Activated naive CD8-positive, alpha-beta T cell (primary cell): ENCODE results near the gene BRDT.
"Not testable (repeated sequence)": the region's sequence is repeated elsewhere in the genome, so short reads cannot be mapped to it uniquely, and the experiment has no call there.

Experiments
- H3K27ac Mint-ChIP-seq: one replicate; pipeline ENCODE4 v1.8.0; 2021; ENCODE audit warnings: mixed read lengths
- H3K27me3 Mint-ChIP-seq: one replicate; pipeline ENCODE4 v1.8.0; 2021; ENCODE audit warnings: mixed read lengths
- H3K36me3 Mint-ChIP-seq: one replicate; pipeline ENCODE4 v1.8.0; 2021; ENCODE audit warnings: mixed read lengths
- H3K4me1 Mint-ChIP-seq: one replicate; pipeline ENCODE4 v1.8.0; 2021; ENCODE audit warnings: low read depth, mixed read lengths
- H3K4me3 Mint-ChIP-seq: one replicate; pipeline ENCODE4 v1.8.0; 2021; ENCODE audit warnings: mild to moderate bottlenecking, mixed read lengths
- H3K9me3 Mint-ChIP-seq: one replicate; pipeline ENCODE4 v1.8.0; 2021; ENCODE audit warnings: low read depth, mixed read lengths

Gene BRDT

DNA sequence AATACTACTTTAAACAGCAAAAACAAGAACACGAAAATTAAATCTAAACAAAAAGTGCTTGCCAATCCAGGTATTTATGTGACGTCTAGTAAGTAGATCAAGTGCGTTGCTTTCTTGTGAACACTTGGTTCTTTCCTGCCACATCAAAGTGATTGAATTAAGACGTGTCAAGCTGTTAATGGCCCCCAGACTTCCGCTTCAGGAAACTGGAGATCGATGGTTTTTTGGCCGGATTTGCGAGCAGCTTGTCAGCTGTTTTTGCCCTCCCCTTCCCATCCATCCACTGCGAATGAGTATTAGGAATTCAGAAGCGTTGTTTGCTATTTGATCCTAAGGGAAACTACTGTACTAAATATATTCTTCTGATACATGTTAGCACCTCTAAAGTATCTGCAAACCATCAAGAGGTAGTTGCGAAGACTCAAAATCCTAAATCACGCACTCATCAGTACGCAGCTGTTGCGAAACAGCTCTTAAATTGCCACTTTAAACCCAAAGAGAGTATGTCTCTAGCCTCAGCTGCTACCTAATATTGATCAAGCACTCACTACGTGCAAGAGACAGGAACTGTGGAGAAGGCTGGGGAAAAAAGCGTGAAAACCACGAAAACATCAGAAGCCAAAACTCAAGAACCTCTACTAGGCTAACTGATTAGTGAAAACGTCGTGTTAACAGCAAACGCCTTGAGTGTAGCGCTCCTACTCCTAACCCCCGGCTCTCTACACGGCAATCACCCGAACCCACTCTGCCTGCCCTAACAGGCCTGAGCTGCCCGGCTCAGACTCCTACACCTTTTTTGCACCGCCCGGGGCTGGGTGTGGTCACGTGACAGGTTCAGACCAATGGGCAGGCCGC is 473 bp upstream of the BRDT start:
- Mint-ChIP-seq H3K27ac (no peak overlapping the region), H3K36me3 (no peaks in the 10 kb centered on the region), H3K9me3 (peaks cover 8% of the 10 kb centered on the region), H3K4me3 (peak overlapping the region; percentile 55), H3K4me1 (peaks cover 10% of the 10 kb centered on the region), H3K27me3 (no peaks in the 10 kb centered on the region)

DNA sequence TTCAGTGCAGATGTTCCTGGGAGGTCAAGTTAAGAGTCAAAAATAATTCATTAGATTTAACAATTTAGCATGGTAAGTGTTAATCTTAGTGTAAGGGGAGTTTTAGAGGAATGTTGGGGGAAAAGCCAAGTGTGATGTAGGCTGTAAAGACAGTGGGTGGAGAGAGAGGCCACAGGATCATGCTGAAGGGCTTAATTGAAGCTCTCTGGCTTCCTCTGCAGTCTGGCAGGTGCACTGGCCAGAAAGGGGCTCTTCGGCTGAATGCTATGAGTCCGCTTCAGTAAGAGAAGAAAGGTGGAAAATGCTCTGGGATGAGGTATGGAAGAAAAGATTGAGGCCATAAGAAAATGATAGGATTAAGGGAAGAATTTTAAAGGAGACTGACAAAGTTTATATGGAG is 3.0 kb downstream of the BRDT start:
- Mint-ChIP-seq H3K27me3 (no peaks in the 10 kb centered on the region), H3K9me3 (peaks cover 8% of the 10 kb centered on the region), H3K27ac (no peak overlapping the region), H3K36me3 (no peaks in the 10 kb centered on the region), H3K4me3 (no peak overlapping the region), H3K4me1 (peaks cover 10% of the 10 kb centered on the region)

DNA sequence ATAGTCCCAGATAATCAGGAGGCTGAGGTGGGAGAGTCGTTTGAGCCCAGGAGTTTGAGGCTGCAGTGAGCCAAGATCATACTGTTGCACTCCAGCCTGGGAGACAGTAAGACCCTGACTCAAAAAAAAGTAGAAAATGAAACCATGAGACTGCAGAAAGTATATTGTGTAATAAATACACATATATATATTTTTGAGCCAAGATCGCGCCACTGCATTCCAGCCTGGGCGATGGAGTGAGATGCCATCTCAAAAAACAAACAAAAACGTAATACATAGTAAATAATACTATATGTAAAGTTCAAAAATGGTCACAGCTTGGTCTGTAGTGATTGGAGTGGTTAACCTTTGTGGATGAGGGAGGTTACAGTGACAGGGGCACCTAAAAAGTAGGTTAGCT is 9.7 kb downstream of the BRDT start:
- Mint-ChIP-seq H3K4me3 (no peak overlapping the region), H3K9me3 (no peaks in the 10 kb centered on the region), H3K27ac (no peak overlapping the region), H3K36me3 (no peaks in the 10 kb centered on the region), H3K27me3 (peaks cover 2% of the 10 kb centered on the region), H3K4me1 (no peaks in the 10 kb centered on the region)

DNA sequence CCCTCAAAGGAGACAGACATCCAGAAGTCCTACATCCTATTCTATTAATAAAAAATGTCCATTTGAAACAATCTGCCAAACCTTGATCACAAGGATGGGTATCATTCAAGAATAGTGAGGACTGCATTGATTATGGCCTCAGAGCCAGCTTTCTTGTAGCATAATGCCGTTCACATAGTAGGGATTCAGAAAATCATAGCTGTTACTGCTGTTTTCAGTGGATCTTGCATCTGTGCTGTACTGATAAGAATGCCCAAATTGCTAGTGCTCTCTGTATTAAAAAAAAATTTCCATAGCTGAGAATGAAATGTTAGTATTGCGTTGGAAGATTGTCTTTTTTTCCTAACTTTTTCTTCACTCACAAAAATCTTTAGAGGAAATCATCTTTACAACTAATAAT is 19.1 kb downstream of the BRDT start:
- H3K36me3 Mint-ChIP-seq = no peaks in the 10 kb centered on the region
- no peaks in the 10 kb centered on the region for H3K4me1 Mint-ChIP-seq
- peaks cover 2% of the 10 kb centered on the region for H3K27me3 Mint-ChIP-seq
- H3K4me3 Mint-ChIP-seq = no peak overlapping the region
- H3K27ac Mint-ChIP-seq = no peak overlapping the region
- H3K9me3 Mint-ChIP-seq = peaks cover 4% of the 10 kb centered on the region

DNA sequence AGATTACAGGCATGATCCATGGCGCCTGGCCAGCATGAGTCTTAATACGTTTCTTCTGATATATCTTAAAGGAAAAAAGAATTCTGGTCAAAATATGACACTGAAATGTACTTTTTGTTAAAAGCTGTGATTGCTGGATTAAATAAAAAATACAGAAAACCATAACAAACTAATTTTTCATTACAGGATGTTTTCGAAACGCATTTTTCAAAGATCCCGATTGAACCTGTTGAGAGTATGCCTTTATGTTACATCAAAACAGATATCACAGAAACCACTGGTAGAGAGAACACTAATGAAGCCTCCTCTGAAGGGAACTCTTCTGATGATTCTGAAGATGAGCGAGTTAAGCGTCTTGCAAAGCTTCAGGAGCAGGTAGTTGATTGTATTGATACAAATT is 30.2 kb downstream of the BRDT start:
- H3K4me1 Mint-ChIP-seq = no peaks in the 10 kb centered on the region
- H3K9me3 Mint-ChIP-seq = no peaks in the 10 kb centered on the region
- H3K4me3 Mint-ChIP-seq = no peak overlapping the region
- H3K36me3 Mint-ChIP-seq = no peaks in the 10 kb centered on the region
- H3K27me3 Mint-ChIP-seq = peaks cover 3% of the 10 kb centered on the region
- H3K27ac Mint-ChIP-seq = no peak overlapping the region

DNA sequence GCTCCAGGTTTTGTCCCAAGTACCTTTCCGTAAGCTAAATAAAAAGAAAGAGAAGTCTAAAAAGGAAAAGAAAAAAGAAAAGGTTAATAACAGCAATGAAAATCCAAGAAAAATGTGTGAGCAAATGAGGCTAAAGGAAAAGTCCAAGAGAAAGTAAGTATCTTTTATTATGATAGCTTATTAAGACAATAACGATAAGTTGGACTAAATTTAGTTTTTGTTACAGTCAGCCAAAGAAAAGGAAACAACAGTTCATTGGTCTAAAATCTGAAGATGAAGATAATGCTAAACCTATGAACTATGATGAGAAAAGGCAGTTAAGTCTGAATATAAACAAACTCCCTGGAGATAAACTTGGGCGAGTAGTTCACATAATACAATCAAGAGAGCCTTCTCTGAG is 31.5 kb downstream of the BRDT start:
- Mint-ChIP-seq H3K4me3 (no peak overlapping the region), H3K27ac (no peak overlapping the region), H3K27me3 (peaks cover 3% of the 10 kb centered on the region), H3K9me3 (no peaks in the 10 kb centered on the region), H3K36me3 (no peaks in the 10 kb centered on the region), H3K4me1 (no peaks in the 10 kb centered on the region)

DNA sequence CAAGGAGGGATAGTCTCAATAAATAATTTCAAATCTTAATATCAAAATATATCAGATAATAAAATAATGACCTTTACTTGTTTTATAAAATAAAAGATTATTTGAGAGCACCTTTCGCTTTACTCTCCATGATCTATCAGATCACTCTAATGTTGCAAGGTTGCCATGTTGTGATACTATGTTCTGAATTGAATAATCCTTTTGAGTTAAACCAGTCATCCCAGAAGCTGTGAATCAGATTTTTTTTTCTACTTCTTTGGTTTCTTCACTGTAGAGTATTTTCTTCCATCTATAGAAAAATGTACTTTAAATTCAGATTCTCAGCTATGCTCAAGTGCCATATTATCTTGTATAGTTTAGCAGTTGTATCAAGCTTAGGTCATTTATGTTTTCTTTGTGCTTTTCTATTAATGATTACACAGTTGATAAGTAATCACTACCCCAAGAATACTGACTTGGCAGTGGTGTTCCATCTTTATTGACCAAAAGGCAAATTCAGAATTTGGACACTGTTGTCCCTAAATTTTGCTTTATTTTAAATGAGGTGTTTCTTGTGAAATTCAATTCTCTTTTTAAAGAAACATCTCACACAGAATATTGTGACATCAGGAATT is 32.9 kb downstream of the BRDT start:
- Mint-ChIP-seq H3K27me3 (peaks cover 3% of the 10 kb centered on the region), H3K9me3 (no peaks in the 10 kb centered on the region), H3K4me3 (no peak overlapping the region)

DNA sequence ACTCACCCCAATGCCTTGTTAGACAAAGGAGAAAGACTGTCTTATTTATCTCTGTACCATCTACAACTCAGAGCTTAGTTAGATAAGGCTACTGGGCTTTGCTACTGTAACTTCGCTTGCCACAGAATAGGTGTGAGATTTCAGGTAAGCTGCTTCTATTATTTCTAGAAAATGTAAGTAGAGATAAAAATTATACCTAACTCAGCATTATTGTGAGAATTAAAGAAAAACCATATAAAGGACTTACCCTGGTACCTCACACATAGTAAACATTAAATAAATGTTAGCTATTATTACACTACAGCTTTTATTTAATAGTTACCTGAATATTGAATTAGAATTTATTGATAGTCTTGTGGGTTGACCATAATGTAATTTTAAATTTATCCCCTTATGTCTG is 44.1 kb downstream of the BRDT start:
- no peak overlapping the region for H3K4me3 Mint-ChIP-seq

More for the DNA sequence above, 32.9 kb downstream of the BRDT start:
- H3K27ac Mint-ChIP-seq = no peak overlapping the region
- H3K36me3 Mint-ChIP-seq = no peaks in the 10 kb centered on the region
- no peaks in the 10 kb centered on the region for H3K4me1 Mint-ChIP-seq

DNA sequence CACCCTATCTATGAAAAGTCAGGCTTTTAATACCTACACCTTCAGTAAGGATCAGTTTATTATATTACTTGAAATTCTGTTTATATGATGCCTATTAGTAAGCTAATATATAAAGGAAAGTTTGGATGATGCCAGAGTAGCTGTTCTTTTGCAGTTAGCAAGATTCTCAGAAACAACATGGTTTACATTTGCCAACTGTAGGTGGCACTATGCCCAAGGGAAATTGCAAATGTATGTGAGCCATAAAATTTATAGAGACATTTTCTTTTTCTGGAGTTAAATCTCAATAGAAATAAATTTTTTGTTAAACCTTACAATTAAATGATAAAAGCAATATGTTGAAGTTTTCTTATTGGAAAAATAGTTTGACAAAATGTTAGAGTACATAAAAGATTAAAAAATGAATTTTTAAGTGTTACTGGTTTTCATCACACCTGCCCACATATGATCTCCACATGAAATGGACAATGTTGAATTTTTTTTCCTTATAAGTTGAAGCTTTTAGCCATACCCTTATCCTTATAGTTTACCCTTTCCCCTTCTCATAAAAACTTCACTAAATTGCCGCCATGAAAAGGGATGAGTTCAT is 48.5 kb downstream of the BRDT start:
- H3K9me3 Mint-ChIP-seq = no peaks in the 10 kb centered on the region
- no peak overlapping the region for H3K27ac Mint-ChIP-seq
- no peaks in the 10 kb centered on the region for H3K36me3 Mint-ChIP-seq
- H3K27me3 Mint-ChIP-seq = peaks cover 2% of the 10 kb centered on the region
- no peaks in the 10 kb centered on the region for H3K4me1 Mint-ChIP-seq
- no peak overlapping the region for H3K4me3 Mint-ChIP-seq

More for the DNA sequence above, 44.1 kb downstream of the BRDT start:
- Mint-ChIP-seq H3K9me3 (no peaks in the 10 kb centered on the region), H3K27me3 (peaks cover 2% of the 10 kb centered on the region), H3K27ac (no peak overlapping the region), H3K4me1 (no peaks in the 10 kb centered on the region), H3K36me3 (no peaks in the 10 kb centered on the region)

DNA sequence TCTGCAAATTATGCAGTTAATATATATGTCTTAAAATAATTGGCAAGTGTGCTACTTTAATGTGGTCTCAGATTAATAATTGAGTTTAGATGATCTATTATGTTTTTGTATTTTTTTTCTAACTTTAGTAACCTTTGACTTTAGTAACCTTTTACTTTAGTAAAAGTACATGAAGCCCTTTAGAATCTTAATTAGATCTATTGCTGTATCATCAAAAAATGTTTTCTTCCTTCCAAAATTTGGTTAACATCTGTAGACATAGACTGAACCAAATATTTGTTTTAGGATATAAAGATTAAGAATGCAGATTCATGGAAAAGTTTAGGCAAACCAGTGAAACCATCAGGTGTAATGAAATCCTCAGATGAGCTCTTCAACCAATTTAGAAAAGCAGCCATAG is 54.9 kb downstream of the BRDT start:
- H3K27ac Mint-ChIP-seq = no peak overlapping the region
- H3K9me3 Mint-ChIP-seq = no peaks in the 10 kb centered on the region
- H3K27me3 Mint-ChIP-seq = no peaks in the 10 kb centered on the region
- H3K4me3 Mint-ChIP-seq = no peak overlapping the region
- H3K4me1 Mint-ChIP-seq = no peaks in the 10 kb centered on the region
- no peaks in the 10 kb centered on the region for H3K36me3 Mint-ChIP-seq

DNA sequence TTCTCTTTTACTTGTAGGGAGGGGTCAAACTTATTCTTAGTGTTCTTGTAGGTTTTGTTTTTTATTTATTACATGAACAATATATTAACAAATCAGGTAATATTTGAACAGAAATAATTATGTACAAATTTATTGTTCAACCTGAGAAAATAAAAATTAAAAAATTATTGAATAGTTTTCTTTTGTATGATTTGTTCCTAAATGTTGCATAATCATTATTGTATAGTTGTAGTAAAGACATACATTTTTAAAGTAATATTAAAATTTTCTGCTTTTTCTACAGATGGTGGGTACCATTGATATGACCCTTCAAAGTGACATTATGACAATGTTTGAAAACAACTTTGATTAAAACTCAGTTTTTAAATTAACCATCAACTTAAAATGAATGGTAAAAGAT is 64.7 kb downstream of the BRDT start:
- H3K27me3 Mint-ChIP-seq = peaks cover 4% of the 10 kb centered on the region
- no peak overlapping the region for H3K27ac Mint-ChIP-seq
- no peak overlapping the region for H3K4me3 Mint-ChIP-seq
- H3K4me1 Mint-ChIP-seq = peaks cover 13% of the 10 kb centered on the region
- peaks cover 3% of the 10 kb centered on the region for H3K36me3 Mint-ChIP-seq
- H3K9me3 Mint-ChIP-seq = no peaks in the 10 kb centered on the region

DNA sequence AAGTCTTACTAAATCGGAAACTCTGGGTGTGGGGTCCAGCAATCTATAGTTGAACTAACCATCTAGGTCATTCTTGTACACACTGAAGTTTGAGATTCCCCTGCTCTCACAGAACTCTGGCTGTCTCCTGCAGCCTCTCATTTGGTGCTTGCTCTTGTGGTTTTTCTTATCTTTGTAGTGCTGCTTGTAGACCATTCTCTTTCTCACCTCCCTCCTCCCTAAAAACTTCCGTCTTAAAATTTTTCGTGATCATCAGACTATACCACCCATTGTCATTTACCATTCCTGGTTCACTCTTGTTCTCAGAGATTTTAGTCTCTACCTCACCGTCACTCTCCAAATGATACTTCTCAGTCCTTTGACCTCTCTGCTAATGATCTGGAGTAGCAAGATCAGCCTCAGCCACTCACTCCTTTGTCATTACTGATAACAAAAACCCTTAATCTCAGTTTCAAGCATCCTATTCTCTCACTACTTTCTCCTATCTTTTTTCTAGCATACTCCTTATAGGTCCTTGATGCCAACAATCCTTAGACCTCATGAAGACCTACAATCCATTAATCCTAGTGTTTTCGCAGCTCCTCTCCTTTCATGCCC is 67.6 kb downstream of the BRDT start:
- H3K36me3 Mint-ChIP-seq = peaks cover 4% of the 10 kb centered on the region
- peak overlapping the region; percentile 8 for H3K4me3 Mint-ChIP-seq
- no peaks in the 10 kb centered on the region for H3K27me3 Mint-ChIP-seq
- peaks cover 13% of the 10 kb centered on the region for H3K4me1 Mint-ChIP-seq
- no peaks in the 10 kb centered on the region for H3K9me3 Mint-ChIP-seq
- no peak overlapping the region for H3K27ac Mint-ChIP-seq

DNA sequence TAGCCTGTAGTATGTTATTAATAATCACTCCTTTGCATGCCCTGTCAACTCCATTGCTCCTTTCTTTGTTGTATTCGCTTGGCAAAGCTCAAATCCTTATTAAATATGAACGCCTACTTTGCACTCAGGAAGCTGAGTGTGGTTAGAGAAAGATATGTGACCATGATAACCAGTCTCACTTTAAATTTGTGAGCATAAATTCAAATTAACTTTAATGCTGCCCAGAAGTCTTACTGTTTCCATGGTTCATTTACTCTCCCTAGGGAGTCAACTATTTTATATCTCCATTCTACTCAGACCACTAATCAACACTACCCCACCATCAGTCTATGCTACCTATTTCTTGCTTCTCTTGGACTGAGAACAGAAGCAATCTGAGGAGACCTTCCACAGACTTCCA is 68.5 kb downstream of the BRDT start:
- Mint-ChIP-seq H3K4me1 (peaks cover 13% of the 10 kb centered on the region), H3K27ac (no peak overlapping the region), H3K27me3 (no peaks in the 10 kb centered on the region), H3K9me3 (no peaks in the 10 kb centered on the region), H3K4me3 (no peak overlapping the region), H3K36me3 (peaks cover 5% of the 10 kb centered on the region)

DNA sequence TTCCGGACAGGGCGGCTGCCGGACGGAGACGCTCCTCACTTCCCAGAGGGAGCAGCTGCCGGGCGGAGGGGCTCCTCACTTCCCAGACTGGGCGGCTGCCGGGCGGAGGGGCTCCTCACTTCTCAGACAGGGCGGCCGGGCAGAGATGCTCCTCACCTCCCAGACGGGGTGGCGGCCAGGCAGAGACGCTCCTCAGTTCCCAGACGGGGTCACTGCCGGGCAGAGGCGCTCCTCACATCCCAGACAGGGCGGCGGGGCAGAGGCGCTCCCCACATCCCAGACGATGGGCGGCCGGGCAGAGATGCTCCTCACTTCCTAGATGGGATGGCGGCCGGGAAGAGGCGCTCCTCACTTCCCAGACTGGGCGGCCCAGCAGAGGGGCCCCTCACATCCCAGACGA is 76.8 kb downstream of the BRDT start:
- not testable (repeated sequence) for H3K9me3 Mint-ChIP-seq, H3K36me3 Mint-ChIP-seq, H3K4me3 Mint-ChIP-seq, H3K27ac Mint-ChIP-seq
- peaks cover 14% of the 10 kb centered on the region for H3K4me1 Mint-ChIP-seq
- peaks cover 22% of the 10 kb centered on the region for H3K27me3 Mint-ChIP-seq

DNA sequence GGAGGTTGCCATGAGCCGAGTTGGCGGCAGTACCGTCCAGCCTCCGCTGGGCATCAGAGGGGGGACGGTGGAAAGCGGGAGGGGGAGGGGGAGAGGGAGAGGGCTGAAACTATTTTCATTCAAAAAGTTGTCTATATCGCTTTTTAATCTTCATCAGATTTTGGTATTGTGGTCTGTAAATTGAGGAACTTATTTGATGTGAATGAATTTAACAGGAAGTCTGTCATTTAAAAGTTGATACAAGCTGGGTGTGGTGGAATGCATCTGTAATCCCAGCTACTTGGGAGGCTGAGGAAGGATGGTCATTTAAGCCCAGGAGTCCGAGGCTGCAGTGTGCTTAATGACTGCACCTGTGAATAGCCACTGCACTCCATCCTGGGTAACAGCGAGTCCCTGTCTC is 77.6 kb downstream of the BRDT start:
- H3K9me3 Mint-ChIP-seq = no peaks in the 10 kb centered on the region
- H3K27ac Mint-ChIP-seq = no peak overlapping the region
- H3K27me3 Mint-ChIP-seq = peaks cover 22% of the 10 kb centered on the region
- no peak overlapping the region for H3K4me3 Mint-ChIP-seq
- peaks cover 16% of the 10 kb centered on the region for H3K4me1 Mint-ChIP-seq
- H3K36me3 Mint-ChIP-seq = peaks cover 5% of the 10 kb centered on the region
